ENCODE results near the gene SVBP. TPM values are rescaled to one million over a fixed set of nuclear protein-coding genes. Genes with fewer than 3 reads are reported as not detected.
"Not testable (repeated sequence)": the region's sequence is repeated elsewhere in the genome, so short reads cannot be mapped to it uniquely, and the experiment has no call there.

SVBP gene
- polyA plus RNA-seq, 1 experiment, result 29.8 TPM

GRCh38 chr1:42817440-42817767 lies 207 bp upstream of the SVBP start:
- TF ChIP-seq, protein P1, sequence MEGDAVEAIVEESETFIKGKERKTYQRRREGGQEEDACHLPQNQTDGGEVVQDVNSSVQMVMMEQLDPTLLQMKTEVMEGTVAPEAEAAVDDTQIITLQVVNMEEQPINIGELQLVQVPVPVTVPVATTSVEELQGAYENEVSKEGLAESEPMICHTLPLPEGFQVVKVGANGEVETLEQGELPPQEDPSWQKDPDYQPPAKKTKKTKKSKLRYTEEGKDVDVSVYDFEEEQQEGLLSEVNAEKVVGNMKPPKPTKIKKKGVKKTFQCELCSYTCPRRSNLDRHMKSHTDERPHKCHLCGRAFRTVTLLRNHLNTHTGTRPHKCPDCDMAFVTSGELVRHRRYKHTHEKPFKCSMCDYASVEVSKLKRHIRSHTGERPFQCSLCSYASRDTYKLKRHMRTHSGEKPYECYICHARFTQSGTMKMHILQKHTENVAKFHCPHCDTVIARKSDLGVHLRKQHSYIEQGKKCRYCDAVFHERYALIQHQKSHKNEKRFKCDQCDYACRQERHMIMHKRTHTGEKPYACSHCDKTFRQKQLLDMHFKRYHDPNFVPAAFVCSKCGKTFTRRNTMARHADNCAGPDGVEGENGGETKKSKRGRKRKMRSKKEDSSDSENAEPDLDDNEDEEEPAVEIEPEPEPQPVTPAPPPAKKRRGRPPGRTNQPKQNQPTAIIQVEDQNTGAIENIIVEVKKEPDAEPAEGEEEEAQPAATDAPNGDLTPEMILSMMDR (IDR thresholded peaks at IDR 0.05; ENCODE audit: low read depth, low read length), result no peak
- H3K4me3 ChIP-seq (ENCODE audit: low read depth, low read length), result peak overlapping the region; percentile 64
- ChIA-PET POLR2A (interaction anchor here (0.6 to 3.0 kb wide), 3 partner anchors 9 to 52 kb away, joined by 3 to 16 read pairs (median 4); partner anchors contain the start of gene ZNF691), CTCF (interaction anchor here (0.7 to 2.4 kb wide), 4 partner anchors 29 to 256 kb away, joined by 3 to 10 read pairs (median 6); partner anchors contain the start of genes C1orf50, P3H1 and ZNF691)
- no peaks in the 10 kb centered on the region for H3K27me3 ChIP-seq (ENCODE audit: control insufficient read depth, insufficient read depth, low read length)
- H3K27ac ChIP-seq (ENCODE audit: low read depth, low read length), result no peak overlapping the region
- no peak for DNase-seq (ENCODE audit: low read depth, low spot score)
- no peaks in the 10 kb centered on the region for H3K9me3 ChIP-seq (ENCODE audit: control insufficient read depth, insufficient read depth, low read length)

- ChIA-PET CTCF (interaction anchor here (1.3 kb wide), 2 partner anchors 30 to 258 kb away, joined by 3 to 4 read pairs; partner anchors contain the start of gene ZNF691), POLR2A (interaction anchor here (1.4 to 3.0 kb wide), 2 partner anchors 30 to 49 kb away, joined by 6 to 16 read pairs; partner anchors contain the start of genes C1orf50, P3H1 and ZNF691)
- H3K9me3 ChIP-seq (ENCODE audit: control insufficient read depth, insufficient read depth, low read length), result no peaks in the 10 kb centered on the region
- peak overlapping the region; percentile 86 for H3K4me3 ChIP-seq (ENCODE audit: low read depth, low read length)
- H3K27ac ChIP-seq (ENCODE audit: low read depth, low read length), result peak overlapping the region; percentile 25
- TF ChIP-seq, protein P1 (IDR thresholded peaks at IDR 0.05; ENCODE audit: low read depth, low read length), result no peak
- no peaks in the 10 kb centered on the region for H3K27me3 ChIP-seq (ENCODE audit: control insufficient read depth, insufficient read depth, low read length)
- no peak for DNase-seq (ENCODE audit: low read depth, low spot score)
These were observed 1.1 kb downstream of the SVBP start for GRCh38 chr1:42815941-42816584.

DNA sequence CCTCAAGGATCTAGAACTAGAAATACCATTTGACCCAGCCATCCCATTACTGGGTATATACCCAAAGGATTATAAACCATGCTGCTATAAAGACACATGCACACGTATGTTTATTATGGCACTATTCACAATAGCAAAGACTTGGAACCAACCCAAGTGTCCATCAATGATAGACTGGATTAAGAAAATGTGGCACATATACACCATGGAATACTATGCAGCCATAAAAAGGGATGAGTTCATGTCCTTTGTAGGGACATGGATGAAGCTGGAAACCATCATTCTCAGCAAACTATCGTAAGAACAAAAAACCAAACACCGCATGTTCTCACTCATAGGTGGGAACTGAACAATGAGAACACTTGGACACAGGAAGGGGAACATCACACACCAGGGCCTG lies 2.4 kb downstream of the SVBP start:
- POLR2A ChIA-PET; H3K27me3 ChIP-seq (ENCODE audit: control insufficient read depth, insufficient read depth, low read length); H3K4me3 ChIP-seq (ENCODE audit: low read depth, low read length); H3K27ac ChIP-seq (ENCODE audit: low read depth, low read length); DNase-seq (ENCODE audit: low read depth, low spot score); H3K9me3 ChIP-seq (ENCODE audit: control insufficient read depth, insufficient read depth, low read length); CTCF ChIA-PET: not testable (repeated sequence)

- no peaks in the 10 kb centered on the region for H3K27me3 ChIP-seq (ENCODE audit: control insufficient read depth, insufficient read depth, low read length)
- no peak overlapping the region for H3K27ac ChIP-seq (ENCODE audit: low read depth, low read length)
- DNase-seq (ENCODE audit: low read depth, low spot score), result no peak
- TF ChIP-seq, protein P1 (IDR thresholded peaks at IDR 0.05; ENCODE audit: low read depth, low read length), result no peak
- CTCF ChIA-PET, result no interaction called here
- H3K4me3 ChIP-seq (ENCODE audit: low read depth, low read length), result no peak overlapping the region
- no peaks in the 10 kb centered on the region; the same call in 1 of the 2 replicates for H3K9me3 ChIP-seq (ENCODE audit: control insufficient read depth, insufficient read depth, low read length)
- POLR2A ChIA-PET, result interaction anchor here (1.4 kb wide), 1 partner anchor 10 kb away, joined by 3 read pairs; no protein-coding TSS in a partner anchor
These were observed 10.0 kb downstream of the SVBP start for GRCh38 chr1:42807056-42807668.

DNA sequence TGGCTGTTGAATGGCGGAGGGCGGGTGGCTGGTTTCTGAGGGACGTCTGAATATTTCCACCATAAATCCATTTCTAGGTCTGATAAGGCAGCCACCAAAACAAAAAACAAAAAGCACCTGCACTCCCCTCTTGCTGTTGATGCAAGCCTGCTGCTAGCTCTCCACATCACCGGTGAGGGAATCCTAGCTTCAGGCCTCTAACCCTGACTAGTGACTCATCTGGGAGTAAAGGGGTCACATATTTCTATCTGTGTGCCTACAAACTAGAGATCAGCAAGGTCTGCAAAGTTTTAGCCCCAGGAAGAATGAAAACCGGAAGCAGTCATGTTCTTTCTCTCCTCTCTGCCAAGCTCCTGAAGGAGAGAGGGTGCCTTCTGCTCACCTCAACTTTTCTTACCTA lies 10.6 kb downstream of the SVBP start:
- Histone ChIP-seq H3K27ac (ENCODE audit: low read depth, low read length) (no peak overlapping the region), H3K9me3 (ENCODE audit: control insufficient read depth, insufficient read depth, low read length) (no peaks in the 10 kb centered on the region; the same call in 1 of the 2 replicates), H3K4me3 (ENCODE audit: low read depth, low read length) (no peak overlapping the region), H3K27me3 (ENCODE audit: control insufficient read depth, insufficient read depth, low read length) (no peaks in the 10 kb centered on the region)
- CTCF ChIA-PET, result no interaction called here
- POLR2A ChIA-PET, result interaction anchor here (0.6 kb wide), 1 partner anchor 15 kb away, joined by 4 read pairs; no protein-coding TSS in a partner anchor
- TF ChIP-seq, protein P1 (IDR thresholded peaks at IDR 0.05; ENCODE audit: low read depth, low read length), result no peak
- DNase-seq (ENCODE audit: low read depth, low spot score), result no peak
